Measurements from ENCODE around the gene OCIAD2. TPM values are rescaled to one million over a fixed set of nuclear protein-coding genes. Genes with fewer than 3 reads are reported as not detected.
A peak's percentile ranks its signal among the peaks of the same experiment; 100 is the strongest.

The OCIAD2 gene
- total and polyA plus RNA-seq, 5 donors from 2014 or later = 83.0 to 359 (median 294) TPM

DNA sequence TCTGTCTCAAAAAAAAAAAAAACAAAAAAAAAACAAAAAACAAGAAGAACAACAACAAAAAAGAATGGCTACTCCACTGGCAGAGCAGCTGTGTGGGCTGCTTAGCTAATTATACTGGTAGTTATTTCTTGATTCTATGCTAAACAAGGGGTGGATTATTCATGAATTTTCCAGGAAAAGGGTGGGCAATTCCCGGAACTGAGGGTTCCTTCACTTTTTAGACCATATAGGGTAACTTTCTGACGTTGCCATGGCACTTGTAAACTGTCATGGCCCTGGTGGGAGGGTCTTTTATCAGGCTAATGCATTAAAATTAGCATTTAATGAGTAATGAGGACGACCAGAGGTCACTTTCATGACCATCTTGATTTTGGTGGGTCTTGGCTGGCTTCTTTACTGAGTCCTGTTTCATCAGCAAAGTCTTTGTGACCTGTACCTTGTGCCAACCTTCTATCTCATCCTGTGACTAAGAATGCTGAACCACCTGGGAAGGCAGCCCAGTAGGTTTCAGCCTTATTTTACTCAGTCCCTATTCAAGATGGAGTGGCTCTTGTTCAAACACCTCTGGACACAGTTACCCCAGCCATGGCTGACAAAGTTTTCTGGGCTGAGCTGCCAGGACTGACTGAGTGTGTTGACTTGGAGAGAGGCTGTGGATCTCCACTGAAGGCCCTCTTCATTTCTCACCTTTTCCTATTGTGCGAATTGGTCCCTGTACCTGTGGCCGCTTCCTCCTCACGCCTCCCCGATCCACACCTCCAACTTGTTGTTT, 1.3 kb upstream of the OCIAD2 start:
- Mint-ChIP-seq H3K27me3 (no peaks in the 10 kb centered on the region), H3K4me3 (peak overlapping the region; percentile 26 to 98 (median 77)), H3K4me1 (peaks cover 16 to 48% (median 28%) of the 10 kb centered on the region in 4 donors)

DNA sequence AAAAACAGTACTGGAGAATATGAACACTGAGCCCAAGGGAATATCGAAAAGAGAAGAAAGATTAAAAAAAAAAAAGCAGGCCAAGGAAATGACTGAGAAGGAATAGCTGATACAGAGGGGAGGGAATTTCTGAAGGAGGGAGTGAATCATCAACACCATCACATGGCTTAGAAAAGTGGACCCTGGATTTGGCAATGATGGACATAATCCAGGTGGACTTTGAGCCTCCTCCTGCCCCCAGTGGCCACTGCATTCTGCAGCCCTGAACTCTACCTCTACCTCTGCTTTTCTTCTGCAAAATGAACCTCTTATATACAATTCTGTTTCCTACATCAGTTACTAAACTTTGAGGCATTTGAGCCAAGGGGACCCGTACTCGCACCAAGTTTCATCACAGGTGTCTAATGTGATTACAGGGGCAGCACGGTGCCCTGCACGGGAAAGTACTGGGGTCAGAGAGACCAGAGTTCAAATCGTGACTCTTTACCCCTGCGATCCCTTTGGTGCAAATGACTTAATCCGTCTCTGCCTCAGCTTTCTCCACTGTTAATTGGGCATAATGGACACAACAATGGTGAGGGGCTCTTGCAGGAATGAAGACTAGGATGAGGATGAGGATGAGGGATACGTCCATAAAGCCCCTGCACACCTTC, 1.1 kb downstream of the OCIAD2 start:
- H3K27ac Mint-ChIP-seq = peak overlapping the region; percentile 82 to 99 (median 95)
- peaks cover 0 to 1% (median 0%) of the 10 kb centered on the region in 7 donors for H3K9me3 Mint-ChIP-seq
- H3K27me3 ChIP-seq (ENCODE audit: control insufficient read depth, insufficient read depth, low read length) = no peaks in the 10 kb centered on the region
- no peaks in the 10 kb centered on the region for H3K9me3 ChIP-seq (ENCODE audit: control insufficient read depth in 2 of 2, low read length in 2 of 2)
- H3K27ac ChIP-seq (ENCODE audit: insufficient read depth, low read length, poor library complexity, severe bottlenecking) = no peak overlapping the region
- no peak for ATAC-seq (ENCODE audit: low read depth in 2 of 2)
- no peaks in the 10 kb centered on the region for H3K27me3 Mint-ChIP-seq
- peak overlapping the region; percentile 87 to 95 (median 91) for H3K4me3 Mint-ChIP-seq
- peaks cover 33% of the 10 kb centered on the region for H3K4me1 ChIP-seq (ENCODE audit: control insufficient read depth, insufficient read depth, low read length, poor library complexity, severe bottlenecking)
- peaks cover 32% of the 10 kb centered on the region for H3K36me3 Mint-ChIP-seq
- H3K4me1 Mint-ChIP-seq = peaks cover 16 to 61% (median 39%) of the 10 kb centered on the region in 4 donors
- peak overlapping the region; percentile 82 for H3K4me3 ChIP-seq (ENCODE audit: low read depth, low read length)
- peaks cover 29% of the 10 kb centered on the region for H3K36me3 ChIP-seq (ENCODE audit: control insufficient read depth, insufficient read depth, low read length)
- no peak for DNase-seq

More for the DNA sequence above, 1.3 kb upstream of the OCIAD2 start:
- Mint-ChIP-seq H3K9me3 (peaks cover 0 to 1% (median 0%) of the 10 kb centered on the region in 7 donors), H3K36me3 (peaks cover 15% of the 10 kb centered on the region), H3K27ac (peak overlapping the region; percentile 87 to 99 (median 97))
- Histone ChIP-seq H3K27ac (ENCODE audit: insufficient read depth, low read length, poor library complexity, severe bottlenecking) (no peak overlapping the region), H3K4me1 (ENCODE audit: control insufficient read depth, insufficient read depth, low read length, poor library complexity, severe bottlenecking) (peaks cover 33% of the 10 kb centered on the region), H3K4me3 (ENCODE audit: low read depth, low read length) (no peak overlapping the region), H3K27me3 (ENCODE audit: control insufficient read depth, insufficient read depth, low read length) (no peaks in the 10 kb centered on the region), H3K9me3 (ENCODE audit: control insufficient read depth in 2 of 2, low read length in 2 of 2) (no peaks in the 10 kb centered on the region), H3K36me3 (ENCODE audit: control insufficient read depth, insufficient read depth, low read length) (peaks cover 5% of the 10 kb centered on the region)
- ATAC-seq (ENCODE audit: low read depth in 2 of 2) (no peak), DNase-seq (no peak)

DNA sequence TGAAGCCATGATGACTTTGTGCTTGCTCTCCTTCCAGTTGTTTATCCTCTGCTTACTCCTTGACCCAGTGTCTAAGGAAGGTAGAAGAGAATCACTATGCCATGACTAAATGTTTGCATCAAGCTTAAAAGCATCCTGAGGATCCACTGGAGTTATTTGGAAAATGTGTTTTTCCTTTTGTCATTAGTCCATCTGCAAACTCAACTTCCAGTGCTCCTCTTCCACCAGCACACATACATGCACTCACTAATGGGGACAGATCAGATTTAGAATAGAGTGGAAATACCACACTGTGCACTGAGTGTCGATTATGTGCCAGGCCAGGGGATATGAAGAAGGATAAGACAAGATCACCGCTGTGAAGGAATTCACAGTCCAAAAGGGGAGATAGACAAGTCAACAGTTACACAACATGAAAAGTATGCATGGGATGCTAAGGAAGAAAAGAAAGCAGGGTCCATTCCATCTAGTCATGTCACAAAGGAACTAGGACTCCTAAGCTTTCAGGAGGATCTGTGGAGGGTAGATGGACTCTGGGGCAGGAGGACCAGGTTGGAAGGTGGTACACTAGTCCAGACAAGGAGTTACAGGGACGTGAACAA, 1.9 kb downstream of the OCIAD2 start:
- no peaks in the 10 kb centered on the region for H3K27me3 ChIP-seq (ENCODE audit: control insufficient read depth, insufficient read depth, low read length)
- DNase-seq (no peak), ATAC-seq (ENCODE audit: low read depth in 2 of 2) (no peak)
- H3K4me3 ChIP-seq (ENCODE audit: low read depth, low read length) = peak overlapping the region; percentile 82
- no peak overlapping the region for H3K27ac ChIP-seq (ENCODE audit: insufficient read depth, low read length, poor library complexity, severe bottlenecking)
- peaks cover 37% of the 10 kb centered on the region for H3K4me1 ChIP-seq (ENCODE audit: control insufficient read depth, insufficient read depth, low read length, poor library complexity, severe bottlenecking)
- Mint-ChIP-seq H3K27me3 (no peaks in the 10 kb centered on the region), H3K36me3 (peaks cover 39% of the 10 kb centered on the region), H3K9me3 (peaks cover 0 to 1% (median 0%) of the 10 kb centered on the region in 7 donors), H3K4me1 (peaks cover 20 to 70% (median 44%) of the 10 kb centered on the region in 4 donors), H3K4me3 (peak overlapping the region; percentile 87 to 95 (median 91)), H3K27ac (peak overlapping the region; percentile 82 to 99 (median 83))
- H3K36me3 ChIP-seq (ENCODE audit: control insufficient read depth, insufficient read depth, low read length) = peaks cover 36% of the 10 kb centered on the region
- no peaks in the 10 kb centered on the region for H3K9me3 ChIP-seq (ENCODE audit: control insufficient read depth in 2 of 2, low read length in 2 of 2)

DNA sequence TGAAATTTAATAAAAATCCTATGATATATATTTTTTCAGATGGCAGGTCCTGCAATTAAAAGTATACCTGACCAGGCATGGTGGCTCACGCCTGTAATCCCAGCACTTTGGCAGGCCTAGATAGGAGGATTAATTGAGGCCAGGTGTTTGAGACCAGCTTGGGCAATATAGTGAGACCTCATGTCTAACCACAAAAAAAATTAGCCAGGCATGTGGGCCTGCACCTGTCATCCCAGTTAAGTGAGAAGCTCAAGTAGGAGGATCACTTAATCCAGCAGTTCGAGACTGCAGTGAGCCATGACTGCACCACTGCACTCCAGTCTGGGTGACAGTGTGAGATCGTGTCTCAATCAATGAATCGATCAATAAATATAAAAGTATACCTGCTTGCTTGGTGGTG, 2.5 kb downstream of the OCIAD2 start:
- H3K9me3 ChIP-seq (ENCODE audit: control insufficient read depth in 2 of 2, low read length in 2 of 2) = no peaks in the 10 kb centered on the region
- no peak for ATAC-seq (ENCODE audit: low read depth in 2 of 2)

GRCh38 chr4:48902266-48902665, 4.3 kb downstream of the OCIAD2 start:
- H3K4me1 Mint-ChIP-seq = peaks cover 34 to 76% (median 58%) of the 10 kb centered on the region in 4 donors
- peaks cover 60% of the 10 kb centered on the region for H3K36me3 Mint-ChIP-seq
- H3K4me3 Mint-ChIP-seq = peak overlapping the region in 2 of 4 donors; percentile 9 to 55
- H3K27ac Mint-ChIP-seq = peak overlapping the region in 1 of 3 donors; percentile 81
- Histone ChIP-seq H3K4me3 (ENCODE audit: low read depth, low read length) (no peak overlapping the region), H3K27ac (ENCODE audit: insufficient read depth, low read length, poor library complexity, severe bottlenecking) (no peak overlapping the region), H3K9me3 (ENCODE audit: control insufficient read depth in 2 of 2, low read length in 2 of 2) (no peaks in the 10 kb centered on the region), H3K4me1 (ENCODE audit: control insufficient read depth, insufficient read depth, low read length, poor library complexity, severe bottlenecking) (peaks cover 42% of the 10 kb centered on the region), H3K27me3 (ENCODE audit: control insufficient read depth, insufficient read depth, low read length) (no peaks in the 10 kb centered on the region), H3K36me3 (ENCODE audit: control insufficient read depth, insufficient read depth, low read length) (peaks cover 57% of the 10 kb centered on the region)
- peaks cover 0 to 1% (median 0%) of the 10 kb centered on the region in 7 donors for H3K9me3 Mint-ChIP-seq
- ATAC-seq (ENCODE audit: low read depth in 2 of 2) (no peak), DNase-seq (no peak)
- H3K27me3 Mint-ChIP-seq = no peaks in the 10 kb centered on the region

More for the DNA sequence above, 2.5 kb downstream of the OCIAD2 start:
- Mint-ChIP-seq H3K4me3 (peak overlapping the region in 3 of 4 donors; percentile 87 to 91 (median 91)), H3K27me3 (no peaks in the 10 kb centered on the region), H3K27ac (peak overlapping the region in 2 of 3 donors; percentile 82 to 99), H3K36me3 (peaks cover 44% of the 10 kb centered on the region), H3K9me3 (peaks cover 0 to 1% (median 0%) of the 10 kb centered on the region in 7 donors), H3K4me1 (peaks cover 24 to 74% (median 49%) of the 10 kb centered on the region in 4 donors)
- DNase-seq = no peak
- H3K27me3 ChIP-seq (ENCODE audit: control insufficient read depth, insufficient read depth, low read length) = no peaks in the 10 kb centered on the region
- peaks cover 42% of the 10 kb centered on the region for H3K4me1 ChIP-seq (ENCODE audit: control insufficient read depth, insufficient read depth, low read length, poor library complexity, severe bottlenecking)
- peaks cover 42% of the 10 kb centered on the region for H3K36me3 ChIP-seq (ENCODE audit: control insufficient read depth, insufficient read depth, low read length)
- H3K27ac ChIP-seq (ENCODE audit: insufficient read depth, low read length, poor library complexity, severe bottlenecking) = no peak overlapping the region
- peak overlapping the region; percentile 82 for H3K4me3 ChIP-seq (ENCODE audit: low read depth, low read length)

- Histone ChIP-seq H3K9me3 (ENCODE audit: control insufficient read depth in 2 of 2, low read length in 2 of 2) (no peaks in the 10 kb centered on the region), H3K27ac (ENCODE audit: insufficient read depth, low read length, poor library complexity, severe bottlenecking) (no peak overlapping the region), H3K36me3 (ENCODE audit: control insufficient read depth, insufficient read depth, low read length) (peaks cover 67% of the 10 kb centered on the region), H3K27me3 (ENCODE audit: control insufficient read depth, insufficient read depth, low read length) (no peaks in the 10 kb centered on the region), H3K4me3 (ENCODE audit: low read depth, low read length) (no peak overlapping the region), H3K4me1 (ENCODE audit: control insufficient read depth, insufficient read depth, low read length, poor library complexity, severe bottlenecking) (peaks cover 36% of the 10 kb centered on the region)
- H3K27ac Mint-ChIP-seq = peak overlapping the region in 1 of 3 donors; percentile 24
- H3K36me3 Mint-ChIP-seq = peaks cover 68% of the 10 kb centered on the region
- H3K27me3 Mint-ChIP-seq = no peaks in the 10 kb centered on the region
- no peaks in the 10 kb centered on the region for H3K9me3 Mint-ChIP-seq
- ATAC-seq (ENCODE audit: low read depth in 2 of 2) = no peak
- H3K4me1 Mint-ChIP-seq = peaks cover 35 to 77% (median 55%) of the 10 kb centered on the region in 4 donors
- DNase-seq = no peak
- no peak overlapping the region for H3K4me3 Mint-ChIP-seq
Observed at GRCh38 chr4:48901196-48901595, 5.4 kb downstream of the OCIAD2 start.

DNA sequence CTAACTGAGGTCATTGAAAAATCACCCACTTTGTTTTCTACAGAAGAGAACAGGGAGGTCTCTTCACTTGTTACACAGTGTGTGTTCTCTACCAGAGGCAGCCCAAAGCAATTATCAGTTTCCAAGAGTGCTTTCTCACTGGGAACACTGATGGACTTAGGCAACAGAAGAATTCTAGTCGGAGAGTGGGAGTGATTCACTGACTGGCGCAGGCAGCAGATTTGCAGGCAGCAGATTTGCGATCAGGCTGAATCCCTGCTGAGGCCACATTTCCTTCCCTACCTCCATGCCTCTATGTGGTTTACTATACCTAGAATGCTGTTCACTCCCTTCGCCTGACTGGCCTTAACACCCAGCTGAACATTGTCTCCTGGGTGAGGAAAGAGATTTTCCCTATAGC, 6.6 kb downstream of the OCIAD2 start:
- Mint-ChIP-seq H3K9me3 (no peaks in the 10 kb centered on the region), H3K27me3 (no peaks in the 10 kb centered on the region), H3K4me1 (peaks cover 33 to 68% (median 45%) of the 10 kb centered on the region in 4 donors), H3K36me3 (peaks cover 76% of the 10 kb centered on the region), H3K4me3 (peak overlapping the region in 1 of 4 donors; percentile 21), H3K27ac (peak overlapping the region in 2 of 3 donors; percentile 8 to 49)
- Histone ChIP-seq H3K27me3 (ENCODE audit: control insufficient read depth, insufficient read depth, low read length) (no peaks in the 10 kb centered on the region), H3K27ac (ENCODE audit: insufficient read depth, low read length, poor library complexity, severe bottlenecking) (no peak overlapping the region), H3K4me1 (ENCODE audit: control insufficient read depth, insufficient read depth, low read length, poor library complexity, severe bottlenecking) (peaks cover 24% of the 10 kb centered on the region), H3K4me3 (ENCODE audit: low read depth, low read length) (no peak overlapping the region), H3K36me3 (ENCODE audit: control insufficient read depth, insufficient read depth, low read length) (peaks cover 79% of the 10 kb centered on the region), H3K9me3 (ENCODE audit: control insufficient read depth in 2 of 2, low read length in 2 of 2) (no peaks in the 10 kb centered on the region)
- DNase-seq (no peak), ATAC-seq (ENCODE audit: low read depth in 2 of 2) (no peak)

All from CD4-positive, CD25-positive, alpha-beta regulatory T cell (primary cell).